CD14-positive monocyte (primary cell): Measurements from ENCODE around the gene SRGAP2C. TPM values are rescaled to one million over a fixed set of nuclear protein-coding genes. Genes with fewer than 3 reads are reported as not detected.
A peak's percentile ranks its signal among the peaks of the same experiment; 100 is the strongest.
"Not testable (repeated sequence)": the region's sequence is repeated elsewhere in the genome, so short reads cannot be mapped to it uniquely, and the experiment has no call there.

Experiments used
- DNase-seq, 3 donors: peaks; one replicate each; pipeline ENCODE4 v3.0.0-alpha.2; 2011 to 2022
- H2AFZ ChIP-seq: 2 replicates; pipeline ENCODE4 v1.6.0; 2012; ENCODE audit warnings: mild to moderate bottlenecking, low read depth, low read length, inconsistent platforms; ENCODE audit not compliant: insufficient read depth, poor library complexity, severe bottlenecking
- H3K27ac ChIP-seq, 2 donors: 1 replicate in 1 of 2; 2 replicates in 1 of 2; pipeline ENCODE4 v1.5.1; 2012 to 2013; ENCODE audit warnings: low read length in 2 of 2, control low read depth in 1 of 2, inconsistent platforms in 1 of 2, low read depth in 1 of 2, mild to moderate bottlenecking in 1 of 2
- H3K27me3 ChIP-seq, 2 donors: one replicate each; pipeline versions ENCODE4 v1.6.0 to v1.6.1; 2011 to 2013; ENCODE audit warnings: low read length in 2 of 2; ENCODE audit not compliant: control insufficient read depth in 2 of 2, insufficient read depth in 2 of 2
- H3K36me3 ChIP-seq, 2 donors: replicated peaks in 1 of 2; 1 replicate in 1 of 2; 2 replicates in 1 of 2; pipeline versions ENCODE4 v1.5.1 to v1.6.1; 2012 to 2013; ENCODE audit warnings: low read length in 2 of 2, control low read depth in 1 of 2, inconsistent platforms in 1 of 2, mild to moderate bottlenecking in 1 of 2; ENCODE audit not compliant: insufficient read depth in 2 of 2, control insufficient read depth in 1 of 2
- H3K4me1 ChIP-seq, 2 donors: 1 replicate in 1 of 2; 2 replicates in 1 of 2; pipeline versions ENCODE4 v1.5.1 to v1.6.1; 2012 to 2013; ENCODE audit warnings: low read length in 2 of 2, control low read depth in 1 of 2, inconsistent platforms in 1 of 2, mild to moderate bottlenecking in 1 of 2, moderate library complexity in 1 of 2; ENCODE audit not compliant: insufficient read depth in 2 of 2, control insufficient read depth in 1 of 2
- H3K4me2 ChIP-seq: replicated peaks from 2 replicates; pipeline ENCODE3; 2012; ENCODE audit warnings: low read length, moderate library complexity, mild to moderate bottlenecking; ENCODE audit not compliant: poor library complexity, severe bottlenecking; ENCODE audit errors: extremely low read depth
- H3K4me3 ChIP-seq, 3 experiments: fragments of 200-600 bp in 1 of 3; sonication (generic) in 1 of 3; replicated peaks in 1 of 3; 1 replicate in 2 of 3; 2 replicates in 1 of 3; pipeline ENCODE4 v1.5.1; 2011 to 2013; ENCODE audit warnings: low read length in 3 of 3, mild to moderate bottlenecking in 3 of 3, control low read depth in 2 of 3, low read depth in 2 of 3, inconsistent platforms in 1 of 3, moderate library complexity in 1 of 3
- H3K79me2 ChIP-seq: 2 replicates; pipeline ENCODE4 v1.6.0; 2012; ENCODE audit warnings: mild to moderate bottlenecking, control low read depth, inconsistent platforms, low read length, moderate library complexity; ENCODE audit not compliant: insufficient read depth
- H3K9ac ChIP-seq: 2 replicates; pipeline ENCODE4 v1.6.0; 2017; ENCODE audit warnings: low read length, mild to moderate bottlenecking; ENCODE audit not compliant: insufficient read depth, poor library complexity, severe bottlenecking
- H3K9me3 ChIP-seq, 2 donors: replicated peaks in 1 of 2; 1 replicate in 1 of 2; 2 replicates in 1 of 2; pipeline versions ENCODE4 v1.5.1 to v1.6.1; 2012 to 2013; ENCODE audit warnings: low read length in 2 of 2, control low read depth in 1 of 2; ENCODE audit not compliant: control insufficient read depth in 1 of 2, insufficient read depth in 1 of 2
- H4K20me1 ChIP-seq: 2 replicates; pipeline ENCODE4 v1.6.0; 2012; ENCODE audit warnings: mild to moderate bottlenecking, low read length, control low read depth, moderate library complexity; ENCODE audit not compliant: insufficient read depth
- H3K27ac Mint-ChIP-seq, 7 donors: one replicate each; pipeline ENCODE4 v1.8.0; 2020; ENCODE audit warnings: mild to moderate bottlenecking in 7 of 7, mixed read lengths in 7 of 7, moderate library complexity in 6 of 7, inconsistent platforms in 2 of 7
- H3K27me3 Mint-ChIP-seq, 3 donors: one replicate each; pipeline ENCODE4 v1.8.0; 2021 to 2022; ENCODE audit warnings: low read depth in 3 of 3, mild to moderate bottlenecking in 3 of 3, mixed read lengths in 3 of 3, moderate library complexity in 3 of 3, inconsistent platforms in 1 of 3
- H3K36me3 Mint-ChIP-seq, 2 donors: one replicate each; pipeline ENCODE4 v1.8.0; 2020; ENCODE audit warnings: mixed read lengths in 2 of 2, inconsistent platforms in 1 of 2, mild to moderate bottlenecking in 1 of 2
- H3K4me1 Mint-ChIP-seq: one replicate; pipeline ENCODE4 v1.8.0; 2020; ENCODE audit warnings: mild to moderate bottlenecking, mixed read lengths
- H3K4me3 Mint-ChIP-seq, 2 donors: one replicate each; pipeline ENCODE4 v1.8.0; 2020; ENCODE audit warnings: mild to moderate bottlenecking in 2 of 2, mixed read lengths in 2 of 2, moderate library complexity in 1 of 2
- H3K9me3 Mint-ChIP-seq, 7 donors: one replicate each; pipeline ENCODE4 v1.8.0; 2020 to 2022; ENCODE audit warnings: mixed read lengths in 7 of 7, mild to moderate bottlenecking in 6 of 7, moderate library complexity in 6 of 7, inconsistent platforms in 2 of 7
- WGBS: methylation state at CpG from one replicate; pipeline ENCODE4 v1.1.5; 2013; ENCODE audit warnings: missing lambda C conversion rate; ENCODE audit not compliant: insufficient coverage; 5-methylcytosine and 5-hydroxymethylcytosine counted together
- intact Hi-C, 2 donors: fragments of 100-400 bp; cut with micrococcal nuclease; formaldehyde crosslinking; loops; one replicate each; pipeline versions ENCODE4 v1.15.0 to v1.15.1; 2023
- polyA plus RNA-seq, 3 donors: library from polyadenylated mRNA; depleted of rRNA in 1 of 3; unstranded in 2 of 3; stranded (reverse) in 1 of 3; fragments of 300-500 nt in 2 of 3; fragments of >200 nt in 1 of 3; fragmentation: Illumina TruSeq in 2 of 3; gene quantifications; 1 replicate in 2 of 3; 2 replicates in 1 of 3; pipeline ENCODE4 v1.2.3, GENCODE V29; 2012 to 2021

SRGAP2C gene
- polyA plus RNA-seq, 3 donors = 3.7 to 13.5 (median 5.4) TPM

DNA sequence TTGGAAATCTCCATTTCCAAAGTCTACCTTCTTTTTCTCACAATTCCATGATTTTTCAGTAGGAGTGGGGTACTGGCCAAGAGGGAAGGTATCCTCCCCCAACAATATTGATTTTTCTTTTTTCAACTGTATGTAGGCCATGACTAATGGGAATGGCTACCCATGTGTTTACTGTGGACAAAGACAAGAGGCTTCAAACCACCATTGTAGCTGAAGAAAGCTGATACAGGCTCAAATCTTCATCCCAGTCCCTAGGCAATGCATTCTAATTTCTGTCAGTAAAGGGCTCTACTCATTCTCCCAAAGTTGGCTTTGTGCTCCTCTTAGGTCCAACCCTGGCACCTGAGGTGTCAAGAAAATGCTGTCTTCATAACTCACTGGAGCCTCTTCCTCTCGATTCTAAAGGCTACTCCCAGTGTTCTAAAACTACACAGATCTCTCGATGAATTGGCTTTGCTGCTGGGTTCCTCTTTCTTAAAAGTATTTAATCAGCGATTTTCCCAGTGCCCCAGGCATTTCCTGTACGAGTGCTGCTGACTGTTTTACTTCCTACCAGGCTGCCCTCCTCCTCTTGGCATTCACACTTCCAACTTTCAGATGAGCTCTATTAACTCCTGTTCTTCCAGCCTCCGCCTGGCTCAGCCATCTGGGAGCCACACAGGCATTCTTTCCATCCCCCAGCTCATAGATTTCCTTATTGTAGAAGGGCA, 171.1 kb downstream of the SRGAP2C start:
- H3K9me3 ChIP-seq, H3K4me3 Mint-ChIP-seq, H3K9me3 Mint-ChIP-seq, intact Hi-C loops, H3K4me1 ChIP-seq, H3K27me3 ChIP-seq, H3K27me3 Mint-ChIP-seq, H3K4me3 ChIP-seq, H3K79me2 ChIP-seq, DNase-seq, H3K4me1 Mint-ChIP-seq, H4K20me1 ChIP-seq, H3K27ac Mint-ChIP-seq, H2AFZ ChIP-seq, H3K27ac ChIP-seq, H3K36me3 ChIP-seq, H3K9ac ChIP-seq, H3K4me2 ChIP-seq, H3K36me3 Mint-ChIP-seq: not testable (repeated sequence)
- WGBS = no CpG with 5 or more reads among the region's 5 CpGs

DNA sequence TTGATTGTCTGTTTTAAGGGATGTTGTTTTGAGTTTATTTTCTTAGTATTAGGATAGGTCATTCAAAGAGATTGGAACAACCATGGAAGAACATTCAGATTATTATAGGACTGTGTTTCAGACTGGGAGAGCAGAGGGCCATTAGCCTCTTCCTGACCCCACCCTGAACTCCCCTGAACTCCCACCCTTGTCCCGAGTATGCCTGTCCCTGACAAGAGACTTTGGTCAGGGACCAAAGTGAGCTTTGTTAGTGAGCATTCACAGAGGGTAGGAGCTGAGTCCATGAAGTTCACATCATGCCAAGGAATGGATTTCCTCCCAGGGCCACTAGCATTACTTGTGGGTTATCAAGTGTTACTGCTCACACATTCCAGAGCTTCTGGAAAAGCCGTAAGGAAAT, 172.0 kb downstream of the SRGAP2C start:
- H3K79me2 ChIP-seq, H3K9me3 Mint-ChIP-seq, H3K9me3 ChIP-seq, H3K27ac Mint-ChIP-seq, H3K36me3 Mint-ChIP-seq, H3K4me2 ChIP-seq, H3K27me3 ChIP-seq, H3K36me3 ChIP-seq, H3K4me3 ChIP-seq, H3K4me1 ChIP-seq, H3K27ac ChIP-seq, intact Hi-C loops, H3K4me3 Mint-ChIP-seq, H3K4me1 Mint-ChIP-seq, H3K9ac ChIP-seq, H4K20me1 ChIP-seq, H2AFZ ChIP-seq, H3K27me3 Mint-ChIP-seq, DNase-seq: not testable (repeated sequence)
- no CpG with 5 or more reads among the region's 2 CpGs for WGBS

DNA sequence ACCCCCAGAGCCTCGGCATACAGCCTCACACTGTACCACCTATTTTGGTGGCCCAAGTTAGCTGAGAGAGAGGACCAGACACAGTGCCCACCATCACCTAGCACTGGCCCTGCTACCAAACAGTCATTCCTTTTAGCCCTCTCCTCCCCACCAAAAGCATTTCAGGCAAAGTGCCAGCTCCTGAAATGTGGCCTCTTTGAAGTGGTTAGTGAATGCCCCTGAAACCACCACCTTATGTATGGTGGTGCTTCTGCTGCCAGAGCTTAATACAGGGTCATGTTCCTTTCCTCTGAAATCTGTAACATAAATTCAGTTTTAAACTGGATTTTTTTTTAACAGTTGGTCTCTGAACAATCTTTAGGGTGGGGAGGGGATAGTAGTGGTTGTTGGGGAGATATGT, 175.8 kb downstream of the SRGAP2C start:
- H3K4me3 Mint-ChIP-seq, H3K36me3 Mint-ChIP-seq, H3K4me1 Mint-ChIP-seq, intact Hi-C loops, H3K36me3 ChIP-seq, DNase-seq, H3K9ac ChIP-seq, H3K27ac ChIP-seq, H2AFZ ChIP-seq, H3K79me2 ChIP-seq, H3K4me2 ChIP-seq, H3K27me3 ChIP-seq, H3K27me3 Mint-ChIP-seq, H3K9me3 ChIP-seq, H3K4me3 ChIP-seq, H3K9me3 Mint-ChIP-seq, H4K20me1 ChIP-seq: not testable (repeated sequence)
- WGBS = no CpG with 5 or more reads among the region's 1 CpG
- peak overlapping the region in 4 of 7 donors; percentile 32 to 81 (median 54) for H3K27ac Mint-ChIP-seq
- peaks cover 7 to 12% of the 10 kb centered on the region in 2 donors for H3K4me1 ChIP-seq

DNA sequence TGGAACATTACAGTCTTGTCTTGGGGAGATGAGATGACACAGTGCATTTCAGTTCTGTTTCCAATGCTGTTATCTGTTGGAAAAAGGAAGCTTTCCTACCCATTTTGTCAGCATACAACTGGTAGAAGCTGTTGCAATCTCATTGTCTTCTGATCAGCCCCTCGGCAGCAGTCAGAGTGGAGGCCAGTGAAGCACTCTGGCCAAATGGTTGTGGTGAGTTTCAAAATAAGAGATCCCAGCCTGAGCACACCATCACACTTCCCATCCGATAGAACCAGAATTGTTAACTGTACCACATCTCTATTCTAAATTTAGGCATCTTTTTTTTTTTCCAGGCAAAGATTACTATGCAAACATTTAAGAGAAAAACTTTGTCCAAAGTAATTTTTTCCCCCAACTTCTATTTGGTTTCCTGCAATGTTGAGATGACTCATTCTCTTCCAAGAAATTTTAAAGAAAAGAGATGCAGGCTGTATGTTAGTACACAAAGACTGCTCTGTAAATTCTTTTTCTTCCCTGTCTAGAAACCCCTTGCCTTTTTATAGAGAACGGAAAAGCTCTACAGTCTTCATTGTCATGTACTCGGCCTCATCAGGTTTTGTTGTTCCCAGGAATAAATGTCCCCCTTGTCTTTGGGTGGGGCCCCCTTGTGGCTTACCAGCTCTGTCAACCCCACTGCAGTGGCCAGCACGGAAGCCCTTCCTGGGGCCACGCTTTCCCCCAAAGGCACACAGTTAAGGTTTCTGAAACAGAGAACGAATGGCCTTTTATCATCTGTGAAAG, 176.9 kb downstream of the SRGAP2C start:
- H3K4me1 Mint-ChIP-seq, H3K4me3 ChIP-seq, DNase-seq, H3K79me2 ChIP-seq, H3K36me3 ChIP-seq, H3K27me3 Mint-ChIP-seq, intact Hi-C loops, H3K9me3 ChIP-seq, H3K36me3 Mint-ChIP-seq, H3K4me3 Mint-ChIP-seq, H3K4me2 ChIP-seq, H2AFZ ChIP-seq, H3K27me3 ChIP-seq, H4K20me1 ChIP-seq, H3K9me3 Mint-ChIP-seq, H3K9ac ChIP-seq: not testable (repeated sequence)
- peak overlapping the region in 1 of 2 donors; percentile 62 for H3K27ac ChIP-seq
- peak overlapping the region; percentile 73 to 91 (median 88) for H3K27ac Mint-ChIP-seq
- peaks cover 11 to 15% of the 10 kb centered on the region in 2 donors for H3K4me1 ChIP-seq
- WGBS = no CpG with 5 or more reads among the region's 7 CpGs
